ENCODE results near the gene SYTL3. TPM values are rescaled to one million over a fixed set of nuclear protein-coding genes. Genes with fewer than 3 reads are reported as not detected.
"Not testable (repeated sequence)": the region's sequence is repeated elsewhere in the genome, so short reads cannot be mapped to it uniquely, and the experiment has no call there.

Gene SYTL3
- total RNA-seq, 1 experiment from 2014 or later, result 0.86 TPM

DNA sequence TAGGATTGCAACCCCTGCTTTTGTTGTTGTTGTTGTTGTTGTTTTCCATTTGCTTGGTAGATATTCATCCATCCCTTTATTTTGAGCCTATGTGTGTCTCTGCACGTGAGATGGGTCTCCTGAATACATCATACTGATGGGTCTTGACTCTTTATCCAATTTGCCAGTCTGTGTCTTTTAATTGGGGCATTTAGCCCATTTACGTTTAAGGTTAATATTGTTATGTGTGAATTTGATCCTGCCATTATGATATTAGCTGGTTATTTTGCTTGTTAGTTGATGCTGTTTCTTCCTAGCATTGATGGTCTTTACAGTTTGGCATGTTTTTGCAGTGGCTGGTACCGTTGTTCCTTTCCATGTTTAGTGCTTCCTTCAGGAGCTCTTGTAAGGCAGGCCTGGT is 31.6 kb upstream of the SYTL3 start:
- H3K36me3 Mint-ChIP-seq (ENCODE audit: insufficient read depth, unreplicated experiment), result peaks cover 80% of the 10 kb centered on the region
- H3K27me3 Mint-ChIP-seq (ENCODE audit: insufficient read depth, unreplicated experiment); DNase-seq; H3K27me3 ChIP-seq (replicated peaks; ENCODE audit: control insufficient read depth, insufficient read depth, low read length); intact Hi-C loops (cut with micrococcal nuclease; ENCODE audit: unreplicated experiment); BruUV-seq (replicated peaks); POLR2A ChIA-PET; CTCF ChIA-PET; H3K9me3 ChIP-seq; H3K4me1 Mint-ChIP-seq (ENCODE audit: low read depth, unreplicated experiment); H3K36me3 ChIP-seq (ENCODE audit: control insufficient read depth, insufficient read depth, low read length); H3K4me3 ChIP-seq (ENCODE audit: low read depth, low read length); H3K4me3 Mint-ChIP-seq (ENCODE audit: unreplicated experiment); H3K4me1 ChIP-seq; H3K9me3 Mint-ChIP-seq (ENCODE audit: unreplicated experiment); H3K27ac Mint-ChIP-seq (ENCODE audit: unreplicated experiment): not testable (repeated sequence)

DNA sequence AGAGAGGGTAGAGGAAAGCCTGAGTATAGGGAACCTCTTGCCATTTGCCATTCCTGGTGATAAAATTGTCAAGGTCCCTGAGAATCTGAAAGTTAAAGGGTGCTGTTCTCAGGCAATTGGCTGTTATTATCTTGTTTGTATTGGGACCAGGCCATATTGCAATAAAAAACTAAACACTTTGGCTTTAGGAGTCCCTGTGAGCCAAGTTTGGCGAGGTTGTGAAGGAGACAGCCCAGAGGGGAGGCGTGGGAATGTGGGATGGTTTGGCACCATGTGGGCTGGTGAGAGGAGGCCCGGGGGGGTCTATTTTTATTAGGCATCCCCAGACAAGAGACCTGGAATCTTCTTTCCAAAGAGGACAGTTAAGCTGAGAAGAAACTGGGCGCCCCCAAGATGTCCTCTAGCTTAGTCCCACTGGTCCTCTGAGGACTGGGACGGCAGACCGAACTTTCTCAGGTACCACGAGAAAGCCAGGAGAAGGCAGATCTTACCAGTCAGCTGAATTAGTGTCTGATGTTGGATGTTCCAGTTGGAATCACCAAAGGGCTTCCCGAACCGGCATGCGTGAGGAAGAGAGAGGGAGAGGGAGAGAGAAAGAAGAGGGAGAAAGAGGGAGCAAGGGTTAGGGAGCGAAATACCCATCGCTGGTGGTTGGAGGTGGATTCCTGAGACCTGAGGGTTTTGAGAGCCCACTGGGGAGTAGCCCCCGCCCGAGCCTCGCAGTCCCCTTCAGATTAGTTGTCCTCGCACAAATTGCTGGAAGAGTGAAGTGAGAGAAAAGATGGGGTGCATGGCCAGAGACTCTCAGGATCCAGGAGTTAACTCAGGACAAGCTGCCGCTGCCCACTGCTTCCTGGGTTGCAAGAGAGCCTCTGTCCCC is 29.7 kb upstream of the SYTL3 start:
- Histone ChIP-seq H3K4me1 (no peaks in the 10 kb centered on the region), H3K4me3 (ENCODE audit: low read depth, low read length) (no peak overlapping the region), H3K36me3 (ENCODE audit: control insufficient read depth, insufficient read depth, low read length) (peaks cover 1% of the 10 kb centered on the region; the same call in 1 of the 2 replicates), H3K9me3 (no peaks in the 10 kb centered on the region), H3K27me3 (replicated peaks; ENCODE audit: control insufficient read depth, insufficient read depth, low read length) (no peaks in the 10 kb centered on the region)
- ChIA-PET POLR2A (no interaction called here), CTCF (no interaction called here)
- no peaks in the 10 kb centered on the region for H3K9me3 Mint-ChIP-seq (ENCODE audit: unreplicated experiment)
- intact Hi-C loops (cut with micrococcal nuclease; ENCODE audit: unreplicated experiment), result no loop called here
- peaks cover 82% of the 10 kb centered on the region for H3K36me3 Mint-ChIP-seq (ENCODE audit: insufficient read depth, unreplicated experiment)
- BruUV-seq (replicated peaks), result no TSS peak
- no peaks in the 10 kb centered on the region for H3K4me1 Mint-ChIP-seq (ENCODE audit: low read depth, unreplicated experiment)
- no peak overlapping the region for H3K27ac Mint-ChIP-seq (ENCODE audit: unreplicated experiment)
- H3K4me3 Mint-ChIP-seq (ENCODE audit: unreplicated experiment), result no peak overlapping the region
- TF ChIP-seq, protein P1, sequence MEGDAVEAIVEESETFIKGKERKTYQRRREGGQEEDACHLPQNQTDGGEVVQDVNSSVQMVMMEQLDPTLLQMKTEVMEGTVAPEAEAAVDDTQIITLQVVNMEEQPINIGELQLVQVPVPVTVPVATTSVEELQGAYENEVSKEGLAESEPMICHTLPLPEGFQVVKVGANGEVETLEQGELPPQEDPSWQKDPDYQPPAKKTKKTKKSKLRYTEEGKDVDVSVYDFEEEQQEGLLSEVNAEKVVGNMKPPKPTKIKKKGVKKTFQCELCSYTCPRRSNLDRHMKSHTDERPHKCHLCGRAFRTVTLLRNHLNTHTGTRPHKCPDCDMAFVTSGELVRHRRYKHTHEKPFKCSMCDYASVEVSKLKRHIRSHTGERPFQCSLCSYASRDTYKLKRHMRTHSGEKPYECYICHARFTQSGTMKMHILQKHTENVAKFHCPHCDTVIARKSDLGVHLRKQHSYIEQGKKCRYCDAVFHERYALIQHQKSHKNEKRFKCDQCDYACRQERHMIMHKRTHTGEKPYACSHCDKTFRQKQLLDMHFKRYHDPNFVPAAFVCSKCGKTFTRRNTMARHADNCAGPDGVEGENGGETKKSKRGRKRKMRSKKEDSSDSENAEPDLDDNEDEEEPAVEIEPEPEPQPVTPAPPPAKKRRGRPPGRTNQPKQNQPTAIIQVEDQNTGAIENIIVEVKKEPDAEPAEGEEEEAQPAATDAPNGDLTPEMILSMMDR (IDR thresholded peaks at IDR 0.05; ENCODE audit: insufficient read depth in 1 of 2, low read depth in 1 of 2, low read length in 1 of 2, severe bottlenecking in 1 of 2, unreplicated experiment in 1 of 2), result no peak
- no peaks in the 10 kb centered on the region for H3K27me3 Mint-ChIP-seq (ENCODE audit: insufficient read depth, unreplicated experiment)
- no peak for DNase-seq

DNA sequence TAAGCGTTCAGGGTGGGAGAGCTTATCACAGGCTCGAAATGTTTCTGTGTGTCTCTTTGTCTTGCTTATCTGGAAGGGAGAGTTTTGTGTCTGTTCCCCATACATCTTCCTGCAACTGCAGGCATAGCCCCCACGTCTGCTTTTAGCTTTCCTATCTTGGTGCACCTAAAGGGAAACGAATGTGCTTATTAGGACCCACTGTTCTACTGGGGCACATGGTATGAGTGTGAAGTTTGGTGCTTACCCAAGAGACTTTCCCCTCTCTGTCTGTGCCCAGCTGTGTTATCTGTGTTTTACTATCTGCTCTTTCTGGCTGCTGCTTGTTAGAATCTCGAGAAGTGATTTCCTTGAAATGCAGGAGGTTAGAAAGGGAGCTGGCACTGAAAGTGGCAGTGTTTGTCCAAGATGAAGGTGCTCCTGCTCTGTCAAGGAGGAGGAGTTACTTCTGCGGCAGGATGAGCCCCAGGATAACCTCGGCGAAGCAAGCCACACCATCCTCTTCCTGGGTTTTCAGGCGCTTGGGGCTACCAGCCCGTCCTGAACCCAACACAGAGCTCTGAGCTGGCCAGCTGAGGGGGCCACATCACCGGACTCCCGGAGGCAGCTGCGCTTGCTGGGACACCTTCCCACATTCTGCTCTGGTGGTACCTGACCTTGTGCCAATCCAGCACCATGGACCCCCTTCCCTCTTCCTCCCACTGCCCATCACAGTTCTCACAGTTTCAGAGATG is 28.7 kb upstream of the SYTL3 start:
- Mint-ChIP-seq H3K27ac (ENCODE audit: unreplicated experiment) (peak overlapping the region; percentile 45), H3K4me3 (ENCODE audit: unreplicated experiment) (no peak overlapping the region), H3K36me3 (ENCODE audit: insufficient read depth, unreplicated experiment) (peaks cover 78% of the 10 kb centered on the region), H3K27me3 (ENCODE audit: insufficient read depth, unreplicated experiment) (no peaks in the 10 kb centered on the region), H3K9me3 (ENCODE audit: unreplicated experiment) (no peaks in the 10 kb centered on the region), H3K4me1 (ENCODE audit: low read depth, unreplicated experiment) (no peaks in the 10 kb centered on the region)
- intact Hi-C loops (cut with micrococcal nuclease; ENCODE audit: unreplicated experiment), result no loop called here
- TF ChIP-seq, protein P1 (IDR thresholded peaks at IDR 0.05; ENCODE audit: insufficient read depth in 1 of 2, low read depth in 1 of 2, low read length in 1 of 2, severe bottlenecking in 1 of 2, unreplicated experiment in 1 of 2), result no peak
- peaks cover 3% of the 10 kb centered on the region for H3K36me3 ChIP-seq (ENCODE audit: control insufficient read depth, insufficient read depth, low read length)
- H3K27me3 ChIP-seq (replicated peaks; ENCODE audit: control insufficient read depth, insufficient read depth, low read length), result no peaks in the 10 kb centered on the region
- no peak for DNase-seq
- no TSS peak for BruUV-seq (replicated peaks)
- H3K4me1 ChIP-seq, result no peaks in the 10 kb centered on the region
- POLR2A ChIA-PET, result no interaction called here
- H3K9me3 ChIP-seq, result no peaks in the 10 kb centered on the region
- no peak overlapping the region for H3K4me3 ChIP-seq (ENCODE audit: low read depth, low read length)
- CTCF ChIA-PET, result no interaction called here

Measured in Caco-2 (cell line).